Jurkat, Clone E6-1 (cell line): ENCODE results near the gene GABBR1.

Experiments
- DNase-seq: peaks from one replicate; pipeline ENCODE4 v3.0.0-alpha.2; 2011; ENCODE audit warnings: low read depth, low spot score
- H3K4me3 ChIP-seq: 2 replicates; pipeline ENCODE4 v1.5.1; 2011; ENCODE audit warnings: mild to moderate bottlenecking, low read length, control low read depth, moderate library complexity

The GABBR1 gene

GRCh38 chr6:29537714-29538403, 95.1 kb downstream of the GABBR1 start:
- no peak overlapping the region for H3K4me3 ChIP-seq
- no peak for DNase-seq

- H3K4me3 ChIP-seq = no peak overlapping the region
- DNase-seq = no peak
These were observed 100.5 kb downstream of the GABBR1 start for GRCh38 chr6:29532320-29532951.

- no peak overlapping the region for H3K4me3 ChIP-seq
- no peak for DNase-seq
These were observed 101.3 kb downstream of the GABBR1 start for GRCh38 chr6:29531668-29532067.

DNA sequence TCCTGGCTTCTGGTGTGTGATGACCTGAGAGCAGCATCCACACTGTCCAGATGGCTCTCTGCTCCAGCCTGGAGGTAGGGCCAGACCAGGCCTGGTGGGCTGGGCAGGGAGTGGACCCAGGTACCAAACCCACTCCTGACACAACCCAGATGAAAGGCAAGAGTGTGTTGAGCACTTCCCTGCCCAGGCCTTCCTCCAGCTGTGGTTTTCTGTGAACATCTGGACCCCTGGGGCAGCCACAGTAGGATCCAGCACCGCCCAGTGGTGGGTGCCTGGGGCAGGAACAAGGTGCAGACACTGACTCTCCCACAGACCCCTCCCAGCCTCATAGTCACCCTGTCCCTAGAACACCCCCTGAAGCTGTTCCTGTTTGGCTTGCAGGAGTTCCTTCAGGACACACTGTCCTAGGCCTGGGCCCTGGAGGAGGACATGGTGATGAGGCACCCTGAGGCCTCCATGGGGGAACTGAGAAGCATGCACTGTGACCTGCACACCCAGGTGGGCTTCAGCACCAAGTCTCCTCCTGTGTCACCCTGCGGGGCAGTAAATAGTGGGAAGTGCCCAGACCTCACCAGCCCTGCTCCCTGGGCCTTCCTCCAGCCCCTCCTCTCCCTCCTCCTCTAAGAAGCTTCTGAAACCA, 102.2 kb downstream of the GABBR1 start:
- no peak overlapping the region for H3K4me3 ChIP-seq
- no peak for DNase-seq

GRCh38 chr6:29529956-29530355, 103.0 kb downstream of the GABBR1 start:
- H3K4me3 ChIP-seq = no peak overlapping the region
- no peak for DNase-seq

GRCh38 chr6:29528988-29529560, 103.9 kb downstream of the GABBR1 start:
- no peak overlapping the region for H3K4me3 ChIP-seq
- no peak for DNase-seq

GRCh38 chr6:29528300-29528931, 104.6 kb downstream of the GABBR1 start:
- H3K4me3 ChIP-seq = no peak overlapping the region
- no peak for DNase-seq

- no peak for DNase-seq
- no peak overlapping the region for H3K4me3 ChIP-seq
These were observed 105.4 kb downstream of the GABBR1 start for GRCh38 chr6:29527564-29527963.

DNA sequence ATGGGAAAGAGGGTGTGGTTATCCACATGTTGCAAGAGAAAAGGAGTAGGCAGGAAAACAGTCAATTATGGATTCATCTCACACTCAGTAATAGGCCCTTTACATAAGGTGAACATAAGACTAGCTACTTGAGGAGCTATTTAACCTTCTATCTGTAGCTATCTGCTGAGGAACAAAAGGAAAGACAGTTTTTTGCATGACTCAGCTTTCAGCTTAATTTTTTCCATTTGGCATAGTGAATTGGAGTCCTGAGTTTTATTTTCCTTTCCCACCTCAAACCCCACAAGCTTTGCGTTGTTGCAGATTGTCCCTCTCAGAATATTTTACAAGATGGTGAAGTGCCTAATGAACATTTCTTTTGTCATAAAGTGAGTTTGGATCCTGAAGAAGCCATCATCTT, 105.9 kb downstream of the GABBR1 start:
- no peak for DNase-seq

GRCh38 chr6:29525311-29525639, 107.7 kb downstream of the GABBR1 start:
- no peak overlapping the region for H3K4me3 ChIP-seq
- no peak for DNase-seq

More for the DNA sequence above, 105.9 kb downstream of the GABBR1 start:
- H3K4me3 ChIP-seq = no peak overlapping the region

DNA sequence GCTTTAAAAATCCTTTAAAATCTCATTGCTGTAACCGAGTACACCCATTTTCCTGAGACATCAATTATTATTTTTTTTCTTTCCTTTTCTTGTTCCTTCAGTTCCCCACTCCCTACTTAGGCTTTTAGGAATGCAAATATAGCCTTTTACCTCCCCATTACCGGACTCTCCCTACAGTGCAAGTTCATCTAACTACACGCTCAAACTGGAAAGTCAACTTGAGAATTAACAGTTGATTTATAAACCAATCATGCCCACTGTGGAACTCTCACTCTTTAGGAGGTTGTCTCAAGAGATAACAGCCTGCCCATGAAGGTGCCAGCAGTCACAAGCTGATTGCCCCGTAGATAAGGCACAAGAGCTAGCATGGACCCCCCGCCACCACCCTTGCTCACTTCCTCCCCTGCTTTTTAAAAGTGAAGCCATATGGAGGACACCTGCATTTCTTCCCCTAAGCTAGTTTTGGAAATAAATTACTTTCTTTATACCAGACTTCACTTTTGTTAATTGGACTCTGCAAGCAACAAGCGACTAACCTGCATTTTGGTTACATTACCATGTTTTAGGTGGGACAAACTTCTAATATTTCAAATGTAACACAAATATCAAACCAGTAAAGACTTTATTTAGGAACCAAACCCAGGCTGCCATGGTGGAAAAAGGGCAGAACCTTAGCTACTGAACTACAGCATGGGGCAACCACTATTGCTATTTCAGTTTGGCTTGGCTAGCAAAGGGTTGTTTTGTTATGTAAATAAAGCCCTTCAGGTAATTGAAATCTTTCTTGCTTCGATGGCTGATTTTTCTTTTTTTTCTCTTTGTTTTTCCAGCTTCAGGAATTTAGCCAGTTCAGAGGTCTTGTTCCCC, 108.3 kb downstream of the GABBR1 start:
- peak; percentile 5 for DNase-seq
- no peak overlapping the region for H3K4me3 ChIP-seq

- no peak overlapping the region for H3K4me3 ChIP-seq
- DNase-seq = no peak
These were observed 108.9 kb downstream of the GABBR1 start for GRCh38 chr6:29524044-29524443.

DNA sequence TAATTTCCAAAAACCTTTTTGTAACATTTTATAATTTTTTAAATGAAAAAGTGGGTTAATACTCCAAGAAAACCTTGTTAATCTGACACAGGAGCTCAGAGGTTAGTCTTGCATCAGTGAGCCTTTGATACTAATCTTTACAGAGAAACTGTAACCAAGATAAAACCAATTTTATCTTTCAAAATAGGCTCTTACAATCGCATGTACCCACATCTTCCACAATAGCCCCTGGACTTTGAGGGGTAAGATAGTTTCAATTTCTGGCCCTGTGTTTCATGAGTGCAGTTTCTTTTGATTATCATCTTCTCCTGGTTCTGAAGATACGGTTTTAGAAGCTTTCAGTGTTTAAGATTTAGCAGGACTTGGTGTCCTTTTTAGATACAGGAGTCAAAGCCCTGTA, 110.8 kb downstream of the GABBR1 start:
- no peak for DNase-seq
- H3K4me3 ChIP-seq = no peak overlapping the region

- no peak for DNase-seq
- H3K4me3 ChIP-seq = no peak overlapping the region
These were observed 111.8 kb downstream of the GABBR1 start for GRCh38 chr6:29521006-29521680.

DNA sequence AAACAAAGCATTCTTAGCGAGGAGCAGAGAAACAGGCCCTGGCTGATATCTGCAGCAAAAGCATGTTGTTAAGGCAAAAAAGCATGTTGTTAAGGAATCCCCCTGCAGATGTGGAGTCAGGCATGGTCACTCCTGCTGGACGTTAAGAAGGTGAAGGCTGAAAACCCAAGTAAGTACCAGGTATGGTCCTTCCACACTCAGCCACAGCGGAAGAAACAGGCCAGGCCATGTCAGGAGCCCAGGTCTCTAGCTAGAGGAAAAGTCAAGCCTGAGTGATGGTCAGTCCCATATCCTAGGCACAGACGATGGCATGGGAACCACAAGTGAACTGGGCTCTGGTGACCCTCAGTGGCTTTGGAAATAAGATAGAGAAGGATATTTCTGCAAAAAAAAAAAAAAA, 112.8 kb downstream of the GABBR1 start:
- DNase-seq = no peak
- H3K4me3 ChIP-seq = no peak overlapping the region

DNA sequence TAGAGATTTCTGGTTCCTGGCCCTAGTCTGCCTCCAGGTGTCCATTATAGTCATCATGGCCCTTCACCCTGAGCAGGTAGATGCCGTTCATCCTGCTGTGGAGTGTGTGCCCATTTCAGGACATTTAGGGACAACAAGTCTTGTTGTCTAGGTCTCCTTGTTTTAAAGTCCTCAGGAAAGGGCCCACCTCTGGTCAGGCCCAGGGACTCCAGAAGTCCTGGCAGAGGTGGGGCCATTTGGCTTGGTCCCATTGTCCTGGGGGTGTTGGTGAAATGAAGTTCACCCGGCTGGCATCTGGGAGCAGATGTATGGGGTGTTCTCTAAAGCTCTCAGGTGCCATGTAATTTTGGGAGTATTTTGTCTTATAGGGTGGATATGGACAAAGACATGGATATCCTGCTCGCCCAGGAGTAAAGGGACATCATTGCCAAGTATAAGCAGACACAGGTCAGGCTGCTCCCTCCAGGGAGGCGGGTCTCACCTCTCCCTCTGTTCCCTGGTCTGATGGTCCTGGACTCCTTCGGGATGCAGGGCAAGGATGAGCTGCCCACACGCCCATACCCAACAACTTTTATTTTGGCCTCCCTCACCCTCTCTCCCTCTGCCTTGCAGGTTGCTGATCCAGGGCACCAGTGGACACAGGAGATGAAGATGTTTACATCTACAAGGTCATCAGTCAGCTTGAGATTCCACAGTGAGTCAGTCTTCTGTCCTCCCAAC, 113.5 kb downstream of the GABBR1 start:
- no peak for DNase-seq
- no peak overlapping the region for H3K4me3 ChIP-seq

DNA sequence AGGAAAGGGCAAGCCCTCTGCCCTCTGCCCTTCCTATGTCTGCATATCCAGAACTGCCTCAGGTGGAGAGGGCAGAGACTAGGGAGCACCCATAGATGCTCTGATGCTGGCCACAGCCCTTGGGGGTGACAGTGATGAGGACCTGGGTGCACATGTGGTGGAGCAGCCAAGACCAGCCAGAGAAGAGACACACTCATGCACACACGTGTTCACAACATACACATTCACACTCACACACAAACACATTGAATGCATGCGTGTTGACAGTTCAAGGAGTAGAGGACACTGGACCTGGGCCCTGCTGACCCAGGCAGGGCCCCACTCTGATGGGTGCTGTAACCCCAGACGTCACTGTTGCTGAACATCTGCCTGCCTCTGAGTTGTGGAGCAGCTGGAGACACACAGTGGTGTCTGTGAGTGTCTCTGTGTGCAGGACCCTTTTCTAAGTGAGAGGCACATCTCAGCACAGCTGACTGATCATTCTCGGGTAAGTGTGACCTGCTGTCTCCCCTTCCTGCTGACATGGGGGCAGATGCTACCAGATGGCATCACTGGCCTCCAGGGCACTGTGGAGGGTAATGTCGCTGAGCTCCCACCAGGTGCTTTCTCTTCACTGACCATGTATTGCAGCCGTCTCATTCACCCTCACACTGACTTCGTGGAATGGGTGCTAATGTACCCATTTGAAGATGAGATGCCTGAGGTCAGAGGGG, 115.1 kb downstream of the GABBR1 start:
- H3K4me3 ChIP-seq = no peak overlapping the region
- no peak for DNase-seq
